SU-DHL-6 (cell line): ENCODE measurements around the gene RASGRP4.

ENCODE experiments used
- CTCF ChIP-seq: fragments of 200-600 bp; sonication (generic); IDR thresholded peaks from one replicate; pipeline ENCODE4 v1.5.1; 2017; ENCODE audit warnings: antibody characterized with exemption, mild to moderate bottlenecking, low read length, moderate library complexity; ENCODE audit not compliant: insufficient read depth, poor library complexity, severe bottlenecking
- EZH2phosphoT487 ChIP-seq: fragments of 200-600 bp; sonication (generic), shearing (Covaris generic); conservative IDR thresholded peaks from 2 replicates; pipeline ENCODE4 v1.6.1; 2018; ENCODE audit warnings: mild to moderate bottlenecking, antibody characterized with exemption, low read length, moderate library complexity, mixed read lengths

GRCh38 chr19:38400361-38400760 is 25.7 kb downstream of the RASGRP4 start:
- TF ChIP-seq CTCF (no peak), EZH2phosphoT487 (no peak)
